Prostate gland (tissue), 2 donors: Measurements from ENCODE around the gene BTBD9. TPM values are rescaled to one million over a fixed set of nuclear protein-coding genes. Genes with fewer than 3 reads are reported as not detected.
"Not testable (repeated sequence)": the region's sequence is repeated elsewhere in the genome, so short reads cannot be mapped to it uniquely, and the experiment has no call there.

Experiments used
- DNase-seq: peaks from one replicate; pipeline ENCODE4 v3.0.0-alpha.2; 2019; ENCODE audit warnings: low spot score
- H3K27ac ChIP-seq, 2 donors: fragments of 200-600 bp; sonication (generic); 2 replicates each; pipeline ENCODE4 v1.5.1; 2017 to 2019
- H3K27me3 ChIP-seq: fragments of 200-600 bp; sonication (generic); replicated peaks from 2 replicates; pipeline ENCODE4 v1.5.1; 2019; ENCODE audit not compliant: insufficient read depth
- H3K36me3 ChIP-seq, 2 donors: fragments of 200-600 bp; sonication (generic); 1 replicate in 1 of 2; 2 replicates in 1 of 2; pipeline versions ENCODE4 v1.5.1 to v1.8.1; 2017 to 2019
- H3K4me1 ChIP-seq: fragments of 200-600 bp; sonication (generic); replicated peaks from 2 replicates; pipeline ENCODE4 v1.5.1; 2019
- H3K4me3 ChIP-seq, 2 donors: fragments of 200-600 bp; sonication (generic); 2 replicates each; pipeline ENCODE4 v1.5.1; 2017 to 2019
- H3K9me3 ChIP-seq: fragments of 200-600 bp; sonication (generic); 2 replicates; pipeline ENCODE4 v1.5.1; 2017
- CTCF ChIP-seq, 4 experiments: fragments of 200-600 bp in 2 of 4; fragments of 450-650 bp in 2 of 4; sonication (generic) in 2 of 4; IDR thresholded peaks; 1 replicate in 3 of 4; 2 replicates in 1 of 4; pipeline ENCODE4 v1.5.1; 2016 to 2019; ENCODE audit warnings: antibody characterized with exemption in 4 of 4, mild to moderate bottlenecking in 2 of 4, moderate library complexity in 2 of 4
- POLR2A ChIP-seq: fragments of 450-650 bp; IDR thresholded peaks from one replicate; pipeline ENCODE4 v1.6.1; 2016; ENCODE audit warnings: antibody characterized with exemption, mild to moderate bottlenecking
- POLR2AphosphoS5 ChIP-seq: sonication (generic); formaldehyde crosslinking; IDR thresholded peaks from one replicate; pipeline ENCODE4 v1.6.1; 2017; ENCODE audit warnings: antibody characterized with exemption
- WGBS: methylation state at CpG from one replicate; pipeline ENCODE4 v1.1.5; 2018; 5-methylcytosine and 5-hydroxymethylcytosine counted together
- intact Hi-C: fragments of 100-400 bp; cut with DNase I; formaldehyde crosslinking; loops from one replicate; pipeline ENCODE4 v1.14.2; 2022
- total RNA-seq, 2 donors: library from RNA; depleted of rRNA; stranded (reverse); fragments of >200 nt; gene quantifications; one replicate each; pipeline ENCODE4 v1.1.0, GENCODE V29; 2016

Gene BTBD9
- total RNA-seq, 2 donors from 2014 or later, result 11.2 to 17.4 TPM

GRCh38 chr6:38429546-38429945 is 210.2 kb downstream of the BTBD9 start:
- H3K4me1 ChIP-seq, result no peaks in the 10 kb centered on the region
- H3K4me3 ChIP-seq, result no peak overlapping the region
- TF ChIP-seq POLR2A, result no peak
- no peak for TF ChIP-seq POLR2AphosphoS5
- no peak for TF ChIP-seq CTCF (IDR thresholded peaks at IDR 0.05)
- H3K9me3 ChIP-seq, result no peaks in the 10 kb centered on the region
- no peak for DNase-seq
- no peaks in the 10 kb centered on the region for H3K36me3 ChIP-seq
- 90% methylated on average over 3 of the region's 3 CpGs for WGBS
- intact Hi-C loops, result no loop called here
- H3K27me3 ChIP-seq, result no peaks in the 10 kb centered on the region
- H3K27ac ChIP-seq, result no peak overlapping the region

GRCh38 chr6:38427492-38428210 is 212.1 kb downstream of the BTBD9 start:
- TF ChIP-seq POLR2AphosphoS5, result no peak
- TF ChIP-seq POLR2A, result no peak
- no peak for TF ChIP-seq CTCF (IDR thresholded peaks at IDR 0.05)
- no peaks in the 10 kb centered on the region for H3K9me3 ChIP-seq
- 54% methylated on average over 2 of the region's 2 CpGs for WGBS
- H3K27me3 ChIP-seq, result no peaks in the 10 kb centered on the region
- no peaks in the 10 kb centered on the region for H3K36me3 ChIP-seq
- H3K4me1 ChIP-seq, result no peaks in the 10 kb centered on the region
- intact Hi-C loops, result no loop called here
- H3K4me3 ChIP-seq, result no peak overlapping the region
- no peak overlapping the region for H3K27ac ChIP-seq
- DNase-seq, result no peak

- H3K4me3 ChIP-seq, H3K27ac ChIP-seq, H3K4me1 ChIP-seq, H3K27me3 ChIP-seq, DNase-seq, intact Hi-C loops, H3K36me3 ChIP-seq, H3K9me3 ChIP-seq: not testable (repeated sequence)
- WGBS, result 84% methylated on average over 11 of the region's 11 CpGs
Measured at GRCh38 chr6:38425788-38426488, 213.8 kb downstream of the BTBD9 start.

GRCh38 chr6:38423746-38424145 is 216.0 kb downstream of the BTBD9 start:
- H3K4me3 ChIP-seq, result no peak overlapping the region
- no peak for DNase-seq
- TF ChIP-seq CTCF (IDR thresholded peaks at IDR 0.05) (no peak), POLR2A (no peak), POLR2AphosphoS5 (no peak)
- intact Hi-C loops, result no loop called here
- H3K27ac ChIP-seq, result no peak overlapping the region
- 62% methylated on average over 4 of the region's 4 CpGs for WGBS
- no peaks in the 10 kb centered on the region for H3K27me3 ChIP-seq
- H3K4me1 ChIP-seq, result no peaks in the 10 kb centered on the region
- H3K36me3 ChIP-seq, result no peaks in the 10 kb centered on the region
- H3K9me3 ChIP-seq, result no peaks in the 10 kb centered on the region

- no peak for DNase-seq
- no peaks in the 10 kb centered on the region for H3K27me3 ChIP-seq
- no peaks in the 10 kb centered on the region for H3K36me3 ChIP-seq
- intact Hi-C loops, result no loop called here
- no peak overlapping the region for H3K27ac ChIP-seq
- WGBS, result 93% methylated on average over 2 of the region's 2 CpGs
- H3K4me3 ChIP-seq, result no peak overlapping the region
- H3K9me3 ChIP-seq, result no peaks in the 10 kb centered on the region
- no peak for TF ChIP-seq POLR2AphosphoS5
- no peak for TF ChIP-seq POLR2A
- TF ChIP-seq CTCF (IDR thresholded peaks at IDR 0.05), result no peak
- H3K4me1 ChIP-seq, result no peaks in the 10 kb centered on the region
Measured at GRCh38 chr6:38420207-38420606, 219.5 kb downstream of the BTBD9 start.
